CD14-positive monocyte (primary cell): ENCODE data around the gene ZFP36. TPM values are rescaled to one million over a fixed set of nuclear protein-coding genes. Genes with fewer than 3 reads are reported as not detected.
A peak's percentile ranks its signal among the peaks of the same experiment; 100 is the strongest.

ENCODE experiments used
- DNase-seq, 3 donors: peaks; one replicate each; pipeline ENCODE4 v3.0.0-alpha.2; 2011 to 2022
- H2AFZ ChIP-seq: 2 replicates; pipeline ENCODE4 v1.6.0; 2012; ENCODE audit warnings: mild to moderate bottlenecking, low read depth, low read length, inconsistent platforms; ENCODE audit not compliant: insufficient read depth, poor library complexity, severe bottlenecking
- H3K27ac ChIP-seq, 2 donors: 1 replicate in 1 of 2; 2 replicates in 1 of 2; pipeline ENCODE4 v1.5.1; 2012 to 2013; ENCODE audit warnings: low read length in 2 of 2, control low read depth in 1 of 2, inconsistent platforms in 1 of 2, low read depth in 1 of 2, mild to moderate bottlenecking in 1 of 2
- H3K27me3 ChIP-seq, 2 donors: one replicate each; pipeline versions ENCODE4 v1.6.0 to v1.6.1; 2011 to 2013; ENCODE audit warnings: low read length in 2 of 2; ENCODE audit not compliant: control insufficient read depth in 2 of 2, insufficient read depth in 2 of 2
- H3K36me3 ChIP-seq, 2 donors: replicated peaks in 1 of 2; 1 replicate in 1 of 2; 2 replicates in 1 of 2; pipeline versions ENCODE4 v1.5.1 to v1.6.1; 2012 to 2013; ENCODE audit warnings: low read length in 2 of 2, control low read depth in 1 of 2, inconsistent platforms in 1 of 2, mild to moderate bottlenecking in 1 of 2; ENCODE audit not compliant: insufficient read depth in 2 of 2, control insufficient read depth in 1 of 2
- H3K4me1 ChIP-seq, 2 donors: 1 replicate in 1 of 2; 2 replicates in 1 of 2; pipeline versions ENCODE4 v1.5.1 to v1.6.1; 2012 to 2013; ENCODE audit warnings: low read length in 2 of 2, control low read depth in 1 of 2, inconsistent platforms in 1 of 2, mild to moderate bottlenecking in 1 of 2, moderate library complexity in 1 of 2; ENCODE audit not compliant: insufficient read depth in 2 of 2, control insufficient read depth in 1 of 2
- H3K4me2 ChIP-seq: replicated peaks from 2 replicates; pipeline ENCODE3; 2012; ENCODE audit warnings: low read length, moderate library complexity, mild to moderate bottlenecking; ENCODE audit not compliant: poor library complexity, severe bottlenecking; ENCODE audit errors: extremely low read depth
- H3K4me3 ChIP-seq, 3 experiments: fragments of 200-600 bp in 1 of 3; sonication (generic) in 1 of 3; replicated peaks in 1 of 3; 1 replicate in 2 of 3; 2 replicates in 1 of 3; pipeline ENCODE4 v1.5.1; 2011 to 2013; ENCODE audit warnings: low read length in 3 of 3, mild to moderate bottlenecking in 3 of 3, control low read depth in 2 of 3, low read depth in 2 of 3, inconsistent platforms in 1 of 3, moderate library complexity in 1 of 3
- H3K79me2 ChIP-seq: 2 replicates; pipeline ENCODE4 v1.6.0; 2012; ENCODE audit warnings: mild to moderate bottlenecking, control low read depth, inconsistent platforms, low read length, moderate library complexity; ENCODE audit not compliant: insufficient read depth
- H3K9ac ChIP-seq: 2 replicates; pipeline ENCODE4 v1.6.0; 2017; ENCODE audit warnings: low read length, mild to moderate bottlenecking; ENCODE audit not compliant: insufficient read depth, poor library complexity, severe bottlenecking
- H3K9me3 ChIP-seq, 2 donors: replicated peaks in 1 of 2; 1 replicate in 1 of 2; 2 replicates in 1 of 2; pipeline versions ENCODE4 v1.5.1 to v1.6.1; 2012 to 2013; ENCODE audit warnings: low read length in 2 of 2, control low read depth in 1 of 2; ENCODE audit not compliant: control insufficient read depth in 1 of 2, insufficient read depth in 1 of 2
- H4K20me1 ChIP-seq: 2 replicates; pipeline ENCODE4 v1.6.0; 2012; ENCODE audit warnings: mild to moderate bottlenecking, low read length, control low read depth, moderate library complexity; ENCODE audit not compliant: insufficient read depth
- H3K27ac Mint-ChIP-seq, 7 donors: one replicate each; pipeline ENCODE4 v1.8.0; 2020; ENCODE audit warnings: mild to moderate bottlenecking in 7 of 7, mixed read lengths in 7 of 7, moderate library complexity in 6 of 7, inconsistent platforms in 2 of 7
- H3K27me3 Mint-ChIP-seq, 3 donors: one replicate each; pipeline ENCODE4 v1.8.0; 2021 to 2022; ENCODE audit warnings: low read depth in 3 of 3, mild to moderate bottlenecking in 3 of 3, mixed read lengths in 3 of 3, moderate library complexity in 3 of 3, inconsistent platforms in 1 of 3
- H3K36me3 Mint-ChIP-seq, 2 donors: one replicate each; pipeline ENCODE4 v1.8.0; 2020; ENCODE audit warnings: mixed read lengths in 2 of 2, inconsistent platforms in 1 of 2, mild to moderate bottlenecking in 1 of 2
- H3K4me1 Mint-ChIP-seq: one replicate; pipeline ENCODE4 v1.8.0; 2020; ENCODE audit warnings: mild to moderate bottlenecking, mixed read lengths
- H3K4me3 Mint-ChIP-seq, 2 donors: one replicate each; pipeline ENCODE4 v1.8.0; 2020; ENCODE audit warnings: mild to moderate bottlenecking in 2 of 2, mixed read lengths in 2 of 2, moderate library complexity in 1 of 2
- H3K9me3 Mint-ChIP-seq, 7 donors: one replicate each; pipeline ENCODE4 v1.8.0; 2020 to 2022; ENCODE audit warnings: mixed read lengths in 7 of 7, mild to moderate bottlenecking in 6 of 7, moderate library complexity in 6 of 7, inconsistent platforms in 2 of 7
- WGBS: methylation state at CpG from one replicate; pipeline ENCODE4 v1.1.5; 2013; ENCODE audit warnings: missing lambda C conversion rate; ENCODE audit not compliant: insufficient coverage; 5-methylcytosine and 5-hydroxymethylcytosine counted together
- intact Hi-C, 2 donors: fragments of 100-400 bp; cut with micrococcal nuclease; formaldehyde crosslinking; loops; one replicate each; pipeline versions ENCODE4 v1.15.0 to v1.15.1; 2023
- polyA plus RNA-seq, 3 donors: library from polyadenylated mRNA; depleted of rRNA in 1 of 3; unstranded in 2 of 3; stranded (reverse) in 1 of 3; fragments of 300-500 nt in 2 of 3; fragments of >200 nt in 1 of 3; fragmentation: Illumina TruSeq in 2 of 3; gene quantifications; 1 replicate in 2 of 3; 2 replicates in 1 of 3; pipeline ENCODE4 v1.2.3, GENCODE V29; 2012 to 2021
- TF ChIP-seq, protein P1 (sequence below): fragments of 200-600 bp; IDR thresholded peaks from one replicate; pipeline ENCODE4 v1.8.0; 2022; ENCODE audit warnings: antibody characterized with exemption, mild to moderate bottlenecking

The ZFP36 gene
- polyA plus RNA-seq, 3 donors = 473 to 2,084 (median 632) TPM

DNA sequence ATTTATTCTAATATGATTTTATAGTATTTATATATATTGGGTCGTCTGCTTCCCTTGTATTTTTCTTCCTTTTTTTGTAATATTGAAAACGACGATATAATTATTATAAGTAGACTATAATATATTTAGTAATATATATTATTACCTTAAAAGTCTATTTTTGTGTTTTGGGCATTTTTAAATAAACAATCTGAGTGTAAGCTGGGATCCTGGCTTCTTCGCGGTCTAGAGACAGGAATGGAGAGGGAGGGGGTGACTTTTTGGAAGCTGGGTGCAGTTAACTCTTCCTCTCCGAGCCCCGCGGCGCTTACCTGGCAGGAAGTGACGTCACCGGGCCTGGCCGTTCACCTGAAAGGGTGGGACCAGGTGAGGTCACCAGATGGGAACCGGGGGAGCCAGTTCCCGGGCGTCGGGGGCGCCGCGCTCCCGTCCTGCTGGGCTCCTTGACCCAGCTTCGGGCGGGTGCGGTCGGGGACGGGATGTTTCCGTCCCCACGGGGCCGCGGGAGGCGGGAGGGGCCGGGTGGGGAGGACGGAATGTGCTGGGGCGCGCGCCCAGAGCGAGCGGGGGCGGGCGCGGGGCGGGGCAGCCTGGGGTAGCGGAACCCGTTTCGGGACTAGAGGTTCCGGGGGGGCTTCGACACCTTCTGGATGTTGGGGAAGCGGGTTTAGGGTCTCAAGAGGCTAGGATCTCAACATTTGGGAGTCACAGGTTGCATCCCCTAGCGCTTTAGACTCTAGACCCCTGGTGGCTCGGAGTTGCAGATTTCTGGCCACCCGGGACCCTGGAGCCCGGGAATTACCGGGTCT is 2.8 kb downstream of the ZFP36 start:
- peak overlapping the region; percentile 83 for H3K4me2 ChIP-seq

More for the DNA sequence above, 2.8 kb downstream of the ZFP36 start:
- H3K4me3 Mint-ChIP-seq = peak overlapping the region; percentile 96 to 99
- Histone ChIP-seq H3K9me3 (no peaks in the 10 kb centered on the region), H4K20me1 (peaks cover 70% of the 10 kb centered on the region), H3K9ac (peak overlapping the region; percentile 100), H3K36me3 (peaks cover 23% of the 10 kb centered on the region in 2 donors), H2AFZ (no peak overlapping the region), H3K4me1 (peaks cover 44 to 47% of the 10 kb centered on the region in 2 donors), H3K4me3 (peak overlapping the region; percentile 89 to 96 (median 91)), H3K27ac (peak overlapping the region; percentile 98 to 99), H3K27me3 (no peaks in the 10 kb centered on the region), H3K79me2 (peaks cover 79% of the 10 kb centered on the region)
- WGBS = under 1% methylated on average over 33 of the region's 52 CpGs
- TF ChIP-seq, protein P1, sequence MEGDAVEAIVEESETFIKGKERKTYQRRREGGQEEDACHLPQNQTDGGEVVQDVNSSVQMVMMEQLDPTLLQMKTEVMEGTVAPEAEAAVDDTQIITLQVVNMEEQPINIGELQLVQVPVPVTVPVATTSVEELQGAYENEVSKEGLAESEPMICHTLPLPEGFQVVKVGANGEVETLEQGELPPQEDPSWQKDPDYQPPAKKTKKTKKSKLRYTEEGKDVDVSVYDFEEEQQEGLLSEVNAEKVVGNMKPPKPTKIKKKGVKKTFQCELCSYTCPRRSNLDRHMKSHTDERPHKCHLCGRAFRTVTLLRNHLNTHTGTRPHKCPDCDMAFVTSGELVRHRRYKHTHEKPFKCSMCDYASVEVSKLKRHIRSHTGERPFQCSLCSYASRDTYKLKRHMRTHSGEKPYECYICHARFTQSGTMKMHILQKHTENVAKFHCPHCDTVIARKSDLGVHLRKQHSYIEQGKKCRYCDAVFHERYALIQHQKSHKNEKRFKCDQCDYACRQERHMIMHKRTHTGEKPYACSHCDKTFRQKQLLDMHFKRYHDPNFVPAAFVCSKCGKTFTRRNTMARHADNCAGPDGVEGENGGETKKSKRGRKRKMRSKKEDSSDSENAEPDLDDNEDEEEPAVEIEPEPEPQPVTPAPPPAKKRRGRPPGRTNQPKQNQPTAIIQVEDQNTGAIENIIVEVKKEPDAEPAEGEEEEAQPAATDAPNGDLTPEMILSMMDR = no peak
- peak in 2 of 3 donors; percentile 64 to 65 for DNase-seq
- H3K9me3 Mint-ChIP-seq = peaks cover 6 to 27% (median 19%) of the 10 kb centered on the region in 7 donors
- peaks cover 38% of the 10 kb centered on the region for H3K4me1 Mint-ChIP-seq
- intact Hi-C loops = loop anchor here in 1 of 2 donors (1.0 to 2.0 kb wide), 2 partner anchors 7 to 69 kb away; no protein-coding TSS in a partner anchor
- H3K27me3 Mint-ChIP-seq = peaks cover 2 to 34% (median 10%) of the 10 kb centered on the region in 3 donors
- peak overlapping the region; percentile 96 to 100 (median 99) for H3K27ac Mint-ChIP-seq
- peaks cover 38 to 50% of the 10 kb centered on the region in 2 donors for H3K36me3 Mint-ChIP-seq
